H54 (cell line): ENCODE data around the gene SUSD3.
A peak's percentile ranks its signal among the peaks of the same experiment; 100 is the strongest.
"Not testable (repeated sequence)": the region's sequence is repeated elsewhere in the genome, so short reads cannot be mapped to it uniquely, and the experiment has no call there.

Source experiments
- DNase-seq: peaks from one replicate; pipeline ENCODE4 v3.0.0; 2011; ENCODE audit warnings: low spot score, mixed read lengths; ENCODE audit not compliant: insufficient read length
- FAIRE-seq: peaks from 3 replicates; lab custom pipeline; 2011; peaks lifted over from hg19 to GRCh38; lab: Jason Lieb, UNC
- POLR2A ChIP-seq: IDR thresholded peaks from 2 replicates; pipeline ENCODE4 v1.6.1; 2011; ENCODE audit warnings: low read depth, mild to moderate bottlenecking, low read length

Gene SUSD3

DNA sequence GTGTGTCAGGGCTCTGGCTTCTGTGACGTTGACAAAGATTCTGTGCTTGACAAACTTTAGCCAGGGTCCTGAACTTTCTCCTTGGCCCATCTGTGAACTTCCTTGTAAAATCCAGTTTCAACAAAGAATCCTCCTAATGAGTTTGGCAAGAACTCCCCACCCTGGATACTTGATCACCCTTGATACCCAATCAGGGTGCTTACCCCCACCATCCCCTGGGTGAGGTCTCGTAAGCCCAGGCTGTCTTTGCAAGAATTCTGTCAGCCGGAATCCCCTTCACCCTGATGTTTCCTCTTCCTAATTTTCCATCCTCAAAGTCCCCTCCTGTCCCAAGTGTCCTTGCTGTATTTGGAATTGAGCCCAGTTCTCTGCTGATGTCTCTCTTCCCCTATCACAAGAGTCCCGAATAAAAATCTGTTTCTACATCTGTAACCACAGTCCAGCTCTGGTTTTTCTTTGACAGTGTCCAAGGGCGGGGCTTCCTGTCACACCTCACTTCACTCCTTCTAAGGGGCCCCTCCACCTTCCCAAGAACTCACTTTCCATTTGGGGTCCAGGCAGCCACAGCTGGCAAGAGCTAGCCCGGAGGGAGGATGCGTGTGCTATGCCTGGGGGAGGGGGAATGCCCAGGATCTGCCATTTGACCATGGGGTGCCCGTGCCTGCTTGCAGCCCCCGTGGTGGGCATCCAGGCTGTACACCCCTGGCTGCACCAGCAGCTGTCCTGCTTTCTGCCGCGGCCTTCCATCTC lies 34.8 kb downstream of the SUSD3 start:
- no peak for FAIRE-seq
- no peak for TF ChIP-seq POLR2A
- no peak for DNase-seq

- DNase-seq (no peak), FAIRE-seq (no peak)
- TF ChIP-seq POLR2A, result no peak
Measured at GRCh38 chr9:93093877-93094657, 35.6 kb downstream of the SUSD3 start.

- FAIRE-seq (no peak), DNase-seq (no peak)
- no peak for TF ChIP-seq POLR2A
Measured at GRCh38 chr9:93094658-93095204, 36.2 kb downstream of the SUSD3 start.

DNA sequence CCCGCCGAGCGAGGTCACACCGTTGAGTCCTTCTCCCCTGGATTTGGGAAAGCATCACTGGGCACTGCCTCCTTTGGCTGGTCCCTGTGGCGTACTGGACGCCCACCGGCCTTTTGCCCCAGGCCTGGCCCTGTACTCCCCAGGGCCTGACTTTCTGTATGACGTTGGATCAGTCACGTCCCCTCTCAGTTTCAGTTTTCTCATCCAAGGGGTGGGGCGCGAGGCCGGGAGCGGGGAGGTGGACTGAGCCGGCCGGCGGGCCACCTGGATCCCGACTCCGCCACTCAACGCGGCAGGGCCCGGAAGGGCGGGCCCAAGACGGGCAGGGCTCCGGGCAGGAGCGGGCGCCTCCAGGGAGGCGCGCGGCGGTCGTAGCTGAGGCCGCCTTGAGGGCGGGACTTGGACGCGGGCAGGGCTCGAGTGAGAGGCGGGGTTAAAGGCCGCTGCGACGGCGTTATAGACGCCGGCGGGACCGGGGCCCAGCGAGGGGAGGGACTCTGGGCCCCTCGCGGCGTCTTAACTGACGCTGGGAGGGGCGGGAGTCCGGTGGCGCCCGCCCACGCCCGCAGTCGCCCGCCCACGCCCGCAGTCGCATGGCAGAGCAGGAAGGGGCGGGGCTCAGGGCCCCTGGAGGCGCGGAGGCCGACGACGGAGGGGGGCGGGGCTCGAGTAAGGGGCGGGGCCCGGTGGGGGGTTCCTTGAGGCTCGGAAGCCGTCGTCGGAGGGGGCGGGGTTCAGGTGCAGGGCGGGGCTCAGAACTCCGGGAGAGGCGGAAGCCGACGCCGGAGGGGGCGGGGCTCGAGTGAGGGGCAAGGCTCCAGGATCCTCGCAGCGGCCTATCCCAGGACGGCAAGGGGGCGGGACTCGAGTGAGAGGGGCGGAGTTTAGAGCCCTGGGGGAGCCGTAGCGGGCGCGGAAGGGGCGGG lies 37.0 kb downstream of the SUSD3 start:
- peak; percentile 43; the same call in 1 of the 2 replicates for TF ChIP-seq POLR2A
- DNase-seq, result peak; percentile 93
- no peak for FAIRE-seq

GRCh38 chr9:93096131-93096802 lies 37.8 kb downstream of the SUSD3 start, which contains the start of gene CARD19:
TSS of gene CARD19 (plus strand) at chr9:93096217. CDS start at chr9:93096346, 129 bp downstream.
- DNase-seq (peak; percentile 27), FAIRE-seq (no peak)
- TF ChIP-seq POLR2A, result peak; percentile 62

DNA sequence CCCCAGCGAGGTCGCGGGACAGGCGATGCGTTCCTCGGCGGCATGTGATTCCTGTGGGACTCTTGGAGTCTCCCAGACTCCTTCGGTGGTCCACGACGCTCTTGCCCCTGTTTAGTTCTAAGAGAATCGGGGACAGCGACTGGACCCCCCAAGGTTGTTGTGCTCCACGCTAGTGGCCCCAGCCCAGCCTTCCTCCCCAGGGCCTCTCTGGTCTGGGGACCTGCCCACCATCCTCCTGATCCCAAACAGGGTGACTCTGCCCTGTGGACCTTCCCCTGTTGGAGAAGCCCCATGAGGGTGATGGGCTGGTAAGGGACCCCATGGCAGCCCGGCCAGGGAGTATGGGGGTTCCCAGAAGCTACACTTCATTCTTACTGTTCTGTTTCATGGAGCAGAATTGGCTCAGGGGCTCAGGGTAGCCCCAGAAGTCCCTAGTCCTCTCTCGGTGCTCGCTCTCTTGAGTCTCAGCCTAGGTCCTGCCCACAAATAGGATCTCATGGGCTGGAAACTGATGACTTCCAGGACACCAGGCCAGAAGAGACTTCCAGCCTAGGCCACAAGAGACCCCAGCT lies 38.4 kb downstream of the SUSD3 start:
- TF ChIP-seq POLR2A, result no peak
- DNase-seq (no peak), FAIRE-seq (no peak)

GRCh38 chr9:93097511-93098201 lies 39.2 kb downstream of the SUSD3 start:
- DNase-seq (no peak), FAIRE-seq (no peak)
- no peak for TF ChIP-seq POLR2A

GRCh38 chr9:93098236-93098946 lies 39.9 kb downstream of the SUSD3 start:
- TF ChIP-seq POLR2A, result no peak
- DNase-seq, result peak; percentile 93
- FAIRE-seq, result peak; percentile 99

- FAIRE-seq (no peak), DNase-seq (no peak)
- no peak for TF ChIP-seq POLR2A
Measured at GRCh38 chr9:93099551-93100275, 41.2 kb downstream of the SUSD3 start.

DNA sequence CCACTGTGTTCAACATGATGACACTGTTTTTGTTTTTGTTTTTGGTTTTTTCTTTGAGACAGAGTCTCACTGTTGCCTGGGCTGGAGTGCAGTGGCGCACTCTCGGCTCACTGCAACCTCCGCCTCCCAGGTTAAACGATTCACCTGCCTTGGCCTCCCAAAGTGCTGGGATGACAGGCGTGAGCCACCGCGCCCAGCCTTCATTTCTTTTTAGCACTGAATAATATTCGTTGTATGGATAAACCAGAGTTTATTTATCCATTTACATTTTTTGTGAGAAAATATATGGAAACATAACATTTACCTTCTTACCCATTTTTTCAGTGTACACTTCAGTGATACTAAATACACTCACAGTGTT lies 41.8 kb downstream of the SUSD3 start:
- TF ChIP-seq POLR2A, result no peak
- DNase-seq (no peak), FAIRE-seq (no peak)

DNA sequence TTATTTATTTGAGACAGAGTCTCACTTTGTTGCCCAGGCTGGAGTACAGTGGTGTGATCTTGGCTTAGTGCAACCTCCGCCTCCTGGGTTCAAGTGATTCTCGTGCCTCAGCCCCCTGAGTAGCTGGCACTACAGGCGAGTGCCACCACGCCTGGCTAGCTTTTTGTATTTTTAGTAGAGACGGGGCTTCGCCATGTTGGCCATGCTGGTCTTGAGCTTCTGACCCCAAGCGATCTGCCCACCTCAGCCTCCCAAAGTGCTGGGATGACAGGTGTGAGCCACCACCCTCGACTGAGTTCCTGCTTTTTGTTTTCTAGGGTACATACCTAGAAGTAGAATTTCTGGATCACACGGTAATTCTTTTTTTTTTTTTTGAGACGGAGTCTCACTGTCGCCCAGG lies 42.6 kb downstream of the SUSD3 start:
- not testable (repeated sequence) for DNase-seq, FAIRE-seq
